ENCODE measurements around the gene MSI2.

The MSI2 gene

DNA sequence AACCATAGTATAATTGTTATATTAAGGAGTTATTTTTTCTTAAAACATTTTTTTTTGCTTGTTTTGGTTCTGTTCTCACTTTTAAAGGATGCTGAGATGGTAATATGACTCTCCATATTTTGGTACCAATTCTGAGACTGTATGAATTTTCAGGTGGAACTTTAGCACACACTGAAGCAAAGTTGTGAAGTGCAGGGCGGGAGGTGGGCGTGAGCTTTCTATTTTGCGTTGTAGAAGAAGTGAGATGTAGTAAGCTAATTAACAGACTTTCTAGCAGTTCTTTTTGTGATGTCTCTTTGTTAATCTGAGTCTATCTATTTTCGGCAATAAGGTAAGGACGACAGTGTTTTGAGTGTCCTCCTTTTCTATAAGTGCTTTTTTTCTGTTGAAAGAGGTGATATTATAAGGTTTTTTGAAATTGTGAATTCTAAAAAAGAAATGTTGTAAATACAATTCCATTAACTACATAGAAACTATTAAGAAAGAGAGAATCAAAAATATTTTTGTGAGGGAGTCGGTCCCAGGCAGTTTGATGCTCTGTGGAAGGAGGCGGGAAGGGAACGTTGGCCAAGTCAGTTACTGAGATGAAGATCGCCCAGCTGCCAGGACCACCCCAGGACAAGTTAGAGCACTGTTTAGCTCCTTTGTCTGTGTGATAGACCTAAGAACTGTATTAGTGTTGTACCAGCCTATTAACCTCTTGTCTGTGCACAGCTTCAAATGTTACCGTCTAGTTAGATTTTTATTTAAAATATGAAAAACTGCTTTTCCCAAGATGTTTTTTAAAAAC lies 423.8 kb downstream of the MSI2 start:
- DNase-seq = no peak

DNA sequence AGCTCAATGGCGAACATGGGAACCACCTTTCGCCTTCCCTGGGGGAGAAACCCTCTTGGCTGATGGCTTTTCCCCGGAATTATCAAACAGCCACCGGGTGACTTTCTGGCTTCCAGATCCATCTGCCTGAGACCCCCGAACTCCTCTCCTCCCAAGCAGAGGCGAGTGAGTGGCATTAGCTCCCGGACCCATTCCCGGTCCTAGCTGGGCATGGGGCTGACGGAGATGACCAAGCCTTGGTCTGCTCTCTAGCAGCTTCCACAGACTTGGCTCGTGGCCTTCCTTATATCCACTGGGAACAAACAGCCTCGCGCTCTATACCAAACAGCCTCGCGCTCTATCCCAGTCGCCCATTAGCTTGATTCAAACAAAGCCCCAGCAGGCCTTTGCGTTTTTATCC lies 426.4 kb downstream of the MSI2 start:
- peak; percentile 33 for DNase-seq

DNA sequence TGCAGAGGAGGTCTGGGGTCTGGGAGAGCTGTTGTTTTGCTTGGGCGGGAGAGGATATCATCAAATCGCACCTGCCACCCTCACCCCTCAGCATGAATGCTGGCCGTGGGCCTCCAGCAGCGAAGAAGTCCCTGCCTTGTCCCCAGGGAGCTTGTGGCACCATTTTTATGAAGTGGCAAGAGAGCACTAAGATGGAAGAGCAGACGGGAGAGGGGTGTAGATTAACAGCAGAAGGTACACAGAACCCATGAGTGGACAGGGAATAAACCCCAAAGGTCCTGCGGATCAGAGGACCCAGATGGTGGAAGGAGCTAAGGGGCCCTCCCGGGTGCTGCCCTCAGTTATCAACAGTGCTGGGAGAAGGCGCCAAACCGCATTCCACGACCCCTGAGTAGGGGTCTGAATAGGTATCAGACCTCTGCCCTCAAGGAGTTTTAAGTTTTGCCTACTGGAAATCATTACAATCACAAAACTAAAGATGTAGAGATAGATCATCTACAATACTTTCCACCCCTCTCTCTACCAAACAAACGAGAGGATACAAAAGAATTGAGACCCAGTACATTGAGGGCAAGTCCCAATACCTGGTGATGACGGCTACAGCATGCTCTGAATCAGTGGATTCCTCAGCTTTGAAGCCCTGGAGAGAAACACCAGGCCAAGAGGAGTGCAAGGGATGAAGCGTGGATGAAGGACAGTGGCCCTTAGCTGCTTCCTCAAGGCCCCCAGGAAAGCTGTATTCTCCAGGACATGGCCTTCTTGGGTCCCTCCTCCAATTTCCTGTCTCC lies 428.6 kb downstream of the MSI2 start:
- DNase-seq = peak; percentile 21

DNA sequence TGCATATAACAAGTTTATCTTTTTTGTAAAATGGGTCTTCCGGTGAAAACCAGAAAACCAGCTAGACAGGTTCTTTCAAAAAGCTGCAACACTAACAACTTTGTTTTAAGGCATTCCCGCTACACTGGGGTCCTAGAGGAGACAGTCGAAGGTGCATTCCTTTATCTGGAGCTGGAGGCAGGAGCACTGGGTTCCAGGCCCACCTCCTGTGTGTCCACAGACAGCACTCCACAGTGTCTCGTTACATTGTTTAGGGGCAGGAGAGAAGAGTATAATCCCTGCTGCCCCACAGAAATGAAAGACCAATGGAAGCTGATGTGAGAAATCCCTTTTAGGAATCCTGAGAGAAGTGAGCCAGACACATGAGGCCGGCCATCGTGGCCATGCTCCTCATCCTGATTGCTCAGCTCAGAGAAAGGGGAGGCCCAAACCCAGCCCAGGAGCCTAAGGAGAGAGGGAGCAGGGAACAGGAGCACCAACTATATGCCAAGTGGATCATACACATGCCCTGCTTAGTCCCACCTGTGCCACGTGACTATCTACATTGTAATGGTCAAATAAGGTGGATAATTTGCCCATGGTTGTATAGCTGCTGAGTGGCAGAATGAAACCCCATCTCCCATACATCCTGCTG lies 429.3 kb downstream of the MSI2 start:
- peak; percentile 19 for DNase-seq

DNA sequence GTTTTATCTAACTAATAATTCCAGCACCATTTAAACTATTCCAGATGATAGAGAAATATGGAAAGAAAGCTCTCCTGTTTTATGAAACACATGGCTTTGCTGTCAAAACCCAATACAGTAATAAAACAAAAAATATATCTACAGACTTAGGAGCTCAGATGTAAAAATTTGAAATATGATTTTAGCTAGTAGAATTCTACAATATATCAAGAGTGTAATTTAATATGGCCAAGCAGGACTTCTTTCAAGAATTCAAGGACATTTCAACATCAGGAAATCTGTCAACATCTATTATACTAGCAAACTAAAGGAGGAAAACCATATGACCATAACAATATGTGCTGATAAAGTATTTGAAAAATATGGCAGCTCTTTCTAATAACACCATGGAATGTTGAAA lies 431.3 kb downstream of the MSI2 start:
- no peak for DNase-seq

DNA sequence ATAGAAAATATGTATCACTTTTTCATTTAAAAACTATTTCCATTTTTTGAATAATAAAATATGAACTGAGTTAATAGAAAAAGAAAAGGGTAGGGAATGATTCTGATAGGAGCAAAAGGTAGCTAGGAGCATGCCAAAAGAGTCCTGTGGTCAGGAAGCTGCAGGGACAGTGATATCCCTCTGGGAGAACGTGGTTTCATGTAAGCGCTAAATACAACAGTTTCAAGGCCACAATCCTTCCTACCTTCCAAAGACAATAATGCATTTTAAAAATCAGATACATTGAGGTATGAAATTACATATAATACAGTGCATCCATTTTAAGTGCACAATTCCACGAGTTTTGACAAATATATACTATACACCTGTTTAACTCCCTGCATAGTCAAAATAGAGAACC lies 432.9 kb downstream of the MSI2 start:
- DNase-seq = no peak

DNA sequence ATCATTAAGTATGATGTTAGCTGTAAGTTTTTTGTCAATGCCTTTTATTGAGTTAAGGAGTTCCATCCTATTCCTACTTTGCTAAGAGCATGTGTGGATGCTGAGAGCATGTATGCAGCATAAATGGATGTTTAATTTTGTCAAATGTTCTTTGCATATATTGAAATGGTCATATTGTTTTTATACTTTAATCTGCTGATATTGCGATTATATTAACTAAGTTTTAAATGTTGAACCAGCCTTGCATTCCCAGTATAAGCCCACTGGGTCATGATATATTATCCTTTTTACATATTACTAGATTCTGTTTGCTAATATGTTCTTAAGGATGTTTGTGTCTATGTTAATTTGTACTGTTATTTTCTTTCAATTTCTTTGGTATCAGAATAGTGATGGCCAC lies 435.6 kb downstream of the MSI2 start:
- DNase-seq = no peak

DNA sequence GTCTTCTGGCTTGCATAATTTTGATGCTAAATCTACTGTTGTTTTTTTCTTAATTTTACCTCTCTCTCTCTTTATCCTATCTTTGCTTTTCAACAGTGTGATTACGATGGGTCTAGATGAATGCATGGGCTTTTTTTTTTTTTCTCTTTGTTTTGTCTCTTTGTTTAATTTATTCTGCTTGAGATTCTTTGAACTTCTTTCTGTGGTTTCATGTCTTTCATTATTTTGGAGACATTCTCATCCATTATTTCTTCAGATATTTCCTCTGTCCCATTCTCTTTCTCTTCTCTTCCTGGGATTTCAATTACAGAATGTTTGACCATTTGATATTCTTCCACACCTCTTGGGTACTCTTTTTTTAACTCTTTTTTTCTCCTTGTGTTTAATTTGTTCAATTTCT lies 436.4 kb downstream of the MSI2 start:
- no peak for DNase-seq

DNA sequence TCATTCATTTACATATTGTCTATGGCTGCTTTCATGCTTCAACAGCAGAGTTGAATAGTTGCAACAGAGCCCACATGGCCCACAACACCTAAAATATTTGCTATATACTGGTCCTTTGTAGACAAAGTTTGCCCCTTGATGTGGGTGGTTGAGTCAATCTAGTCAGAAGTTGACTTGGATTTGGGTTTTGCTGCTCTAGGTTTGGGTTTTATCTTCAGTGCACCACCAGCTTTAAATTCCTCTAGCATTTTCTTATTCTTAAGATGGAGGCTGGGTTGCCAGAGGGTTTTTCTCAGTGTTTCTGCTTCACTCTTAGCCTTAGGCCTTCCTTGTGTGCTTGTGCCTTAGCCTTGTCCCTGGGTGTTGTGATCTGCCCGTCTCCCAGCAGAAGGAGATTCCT lies 437.7 kb downstream of the MSI2 start:
- peak; percentile 24 for DNase-seq

DNA sequence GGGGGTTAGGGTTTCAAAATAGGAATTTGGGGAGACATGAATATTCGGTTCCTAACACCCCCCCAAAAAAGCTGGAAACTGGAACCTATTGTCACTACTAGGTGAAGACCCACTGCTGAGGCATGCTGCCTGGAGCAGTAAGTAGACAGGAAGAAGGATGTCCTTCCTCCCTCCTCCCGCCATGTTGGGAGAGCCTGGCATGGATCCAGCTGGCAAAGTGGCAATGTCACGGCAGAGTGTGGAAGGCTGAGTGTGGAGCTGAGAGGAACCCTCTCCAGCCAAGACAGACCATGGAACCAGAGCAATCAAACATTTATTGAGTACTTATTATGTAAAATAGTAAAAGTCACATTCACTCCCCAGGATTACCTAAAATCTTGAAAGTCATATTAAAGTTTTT lies 439.7 kb downstream of the MSI2 start:
- DNase-seq = no peak

DNA sequence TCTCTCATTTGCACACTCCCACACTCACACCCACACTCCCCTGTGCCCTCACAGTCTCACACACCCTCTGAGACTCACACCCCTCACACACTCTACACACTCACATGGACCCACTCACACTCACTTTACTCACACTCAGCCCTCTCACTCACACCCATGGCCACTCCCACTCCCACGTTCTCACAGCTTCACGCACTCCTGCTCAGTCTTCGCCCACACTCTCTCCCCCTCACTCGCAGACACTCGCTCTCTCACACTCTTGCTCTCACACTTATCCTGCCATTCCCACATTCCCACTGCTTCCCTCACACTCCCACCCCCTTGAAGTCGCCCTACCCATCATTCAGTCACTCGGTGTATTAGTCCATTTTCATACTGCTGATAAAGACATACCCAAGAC lies 440.9 kb downstream of the MSI2 start:
- no peak for DNase-seq

DNA sequence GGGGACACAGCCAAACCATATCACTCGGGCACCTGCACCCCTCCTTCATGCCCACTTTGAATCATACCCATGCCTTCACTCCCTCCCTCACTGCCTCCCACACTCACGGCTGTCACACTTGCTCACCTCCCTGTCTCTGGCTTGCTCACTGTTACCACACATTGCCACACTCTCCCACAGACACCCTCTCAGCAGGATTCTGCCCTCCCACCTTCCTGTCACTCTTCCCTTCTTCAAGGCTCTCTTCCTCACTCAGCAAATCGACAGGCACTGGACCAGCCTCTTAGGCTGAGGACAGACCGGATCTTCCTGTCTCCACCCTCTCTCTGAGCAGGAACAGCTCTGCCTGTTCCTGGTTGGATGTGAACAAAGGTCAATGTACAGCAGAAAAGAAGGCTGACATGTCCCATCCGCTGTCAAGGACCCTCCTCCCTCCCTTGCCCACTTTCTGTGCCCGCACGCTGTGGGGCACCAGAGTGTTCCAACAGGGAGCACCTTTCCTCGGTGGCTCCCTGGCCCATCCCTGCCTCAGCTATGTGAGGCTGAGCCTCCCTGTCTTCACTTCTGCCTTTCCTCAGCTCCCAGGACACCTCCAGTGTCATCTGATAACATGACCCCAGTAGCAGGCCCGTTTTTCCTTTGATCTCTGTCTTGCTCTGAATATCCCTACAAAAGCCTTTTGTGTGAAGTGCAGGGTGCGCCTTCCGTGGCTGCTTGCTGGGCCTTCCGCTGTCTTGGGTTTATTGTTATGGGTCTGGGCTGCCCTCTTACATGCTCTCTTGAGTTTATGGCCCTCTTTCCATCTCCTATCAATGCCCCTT lies 441.8 kb downstream of the MSI2 start:
- DNase-seq = no peak

DNA sequence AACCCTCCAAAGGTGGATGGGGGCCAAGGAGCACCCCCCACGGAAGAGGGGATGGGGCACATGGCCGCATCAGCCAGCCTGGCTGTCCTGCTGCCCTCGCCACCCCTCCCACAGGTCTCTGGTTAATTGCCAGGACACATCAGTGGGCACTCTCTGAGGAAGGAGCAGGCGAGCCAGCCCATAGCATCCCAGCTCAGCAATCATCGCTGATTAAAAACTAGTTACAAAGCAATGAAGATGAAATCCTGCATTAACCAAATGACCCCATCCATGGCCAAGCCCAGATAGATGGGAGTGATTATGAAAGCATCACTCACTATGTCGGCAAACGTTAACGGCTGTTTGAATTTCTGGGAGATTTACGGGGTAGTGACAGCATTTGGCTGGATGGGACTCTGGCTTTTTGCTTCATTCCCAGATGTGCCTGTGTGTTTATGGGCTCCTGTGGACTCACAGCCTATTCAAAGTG lies 443.5 kb downstream of the MSI2 start:
- DNase-seq = no peak

DNA sequence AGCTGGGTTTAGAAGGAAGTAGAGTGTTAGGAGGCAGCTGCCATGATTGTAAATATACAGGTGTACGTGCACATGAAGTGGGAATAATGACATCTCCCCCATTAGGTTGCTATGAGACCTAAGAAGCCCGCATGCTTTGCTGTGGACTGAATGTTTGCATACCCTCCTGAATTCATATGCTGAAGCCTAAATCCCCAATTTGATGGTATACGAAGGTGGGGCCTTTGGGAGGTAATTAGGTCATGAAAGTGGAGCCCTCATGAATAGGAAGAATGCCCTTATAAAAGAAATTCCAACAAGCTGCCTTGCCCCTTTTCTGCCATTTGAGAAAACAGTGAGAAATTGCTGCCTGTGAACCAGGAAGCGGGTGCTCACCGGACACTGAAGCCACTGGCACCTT lies 444.8 kb downstream of the MSI2 start:
- DNase-seq = no peak

DNA sequence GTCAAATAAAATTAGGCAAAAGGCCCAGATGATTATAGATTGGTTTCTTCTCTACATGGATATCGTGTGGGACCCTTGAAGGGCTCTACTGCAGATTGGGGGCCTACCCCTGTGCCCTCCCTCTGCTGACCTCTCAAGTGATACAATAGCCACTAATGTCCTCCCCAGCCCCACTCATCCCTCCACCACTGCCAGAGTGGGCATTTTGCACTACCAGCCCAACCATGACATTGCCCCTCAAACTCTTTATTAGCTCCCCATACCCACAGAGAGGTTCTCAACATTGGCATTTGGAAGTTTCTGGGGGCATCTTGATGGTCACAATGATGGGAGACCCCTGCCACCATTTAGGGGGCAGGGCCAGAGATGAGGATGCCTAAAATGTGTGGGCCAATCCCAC lies 446.9 kb downstream of the MSI2 start:
- DNase-seq = no peak

DNA sequence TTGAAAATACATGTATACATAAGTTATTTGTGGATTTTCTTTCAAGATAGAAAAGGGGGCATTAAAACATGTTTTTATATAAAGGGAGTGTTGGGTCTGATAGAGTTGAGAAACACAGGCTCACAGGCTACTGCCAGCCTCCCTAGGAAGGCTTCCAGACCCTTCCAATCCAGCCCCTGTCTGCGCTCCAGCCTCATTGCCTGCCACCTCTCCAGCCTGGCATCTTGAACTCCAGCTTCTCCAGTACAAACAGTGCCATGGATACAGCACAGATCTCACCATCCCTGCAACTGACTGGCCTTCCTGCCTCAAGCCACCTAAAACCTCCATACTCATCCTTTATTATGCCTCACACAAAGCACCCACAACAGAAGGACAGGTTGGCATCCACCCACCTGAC lies 448.1 kb downstream of the MSI2 start:
- DNase-seq = no peak

DNA sequence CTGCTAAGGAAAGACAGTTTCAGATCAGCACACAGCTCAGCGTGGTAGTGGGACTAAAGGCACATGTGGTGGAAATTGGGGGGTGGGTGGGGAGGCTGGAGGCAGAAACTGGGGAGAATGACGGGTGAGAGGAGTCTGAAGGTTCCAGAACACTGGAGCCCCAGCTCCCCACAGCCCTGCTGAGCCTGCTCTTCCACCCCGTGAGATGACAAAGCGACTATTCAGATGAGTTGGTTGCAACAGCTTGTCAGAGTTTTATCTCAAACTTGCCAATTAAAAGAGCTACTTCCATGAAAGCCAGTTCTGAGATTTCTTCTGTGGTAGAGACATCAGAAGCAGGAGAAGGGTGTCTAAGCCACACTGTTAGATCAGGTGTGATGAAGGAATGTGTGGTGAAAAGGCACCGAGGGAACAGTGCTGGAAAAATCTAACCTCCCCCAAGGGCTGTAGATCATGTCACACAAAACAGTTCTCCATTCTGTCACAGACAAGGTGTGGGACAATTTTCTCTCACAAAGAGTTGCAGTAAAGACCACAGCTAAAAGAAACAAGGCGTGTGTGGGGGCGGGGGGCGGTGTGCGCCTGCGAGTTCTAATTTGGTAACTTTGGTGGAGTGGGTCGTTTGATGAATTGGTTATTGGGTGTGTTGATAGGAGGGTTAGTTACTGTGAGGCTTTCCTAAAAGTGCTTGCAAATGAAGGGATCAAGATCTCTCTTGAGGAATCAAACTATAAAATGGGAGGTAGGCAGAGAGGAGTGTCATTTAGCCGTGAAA lies 449.8 kb downstream of the MSI2 start:
- DNase-seq = peak; percentile 57

DNA sequence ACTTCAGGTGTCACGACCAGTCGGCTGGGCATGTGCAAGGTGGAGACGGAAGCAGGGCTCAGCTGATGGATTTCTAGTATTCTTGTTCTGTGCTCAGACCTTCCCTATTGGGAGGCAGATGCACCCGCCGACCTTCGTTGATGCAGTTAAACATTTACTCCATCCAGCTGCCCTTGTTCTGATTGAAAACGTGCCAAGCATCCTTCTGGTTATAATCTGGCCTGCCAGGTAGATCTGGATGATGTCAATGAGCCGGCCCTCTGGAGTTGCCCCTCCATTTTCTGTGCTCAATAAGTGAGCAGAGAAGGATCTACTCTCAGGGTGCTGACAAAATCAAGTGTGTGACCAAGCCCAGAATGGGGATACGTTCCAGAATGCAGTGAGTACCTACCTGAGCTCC lies 450.4 kb downstream of the MSI2 start:
- peak; percentile 52 for DNase-seq

DNA sequence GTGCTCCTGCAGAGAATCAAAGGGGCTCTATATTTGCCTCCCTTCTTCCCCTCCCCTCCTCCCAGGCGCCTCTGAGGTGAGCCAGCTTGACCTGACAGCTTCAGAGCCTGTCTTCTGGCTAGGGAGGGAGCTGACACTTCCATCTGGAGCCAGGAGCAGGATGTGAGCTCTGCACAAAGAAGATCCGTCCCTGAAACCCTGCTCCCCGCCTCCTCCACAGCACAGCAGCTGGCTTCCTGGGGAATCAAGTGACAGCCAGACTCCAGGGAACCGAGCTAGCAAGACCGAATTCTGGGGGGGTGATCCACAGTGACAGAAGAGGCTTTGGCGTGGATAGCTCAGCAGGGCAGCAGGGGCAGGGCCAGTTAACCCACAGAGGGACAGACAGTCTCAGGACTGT lies 451.6 kb downstream of the MSI2 start:
- no peak for DNase-seq

DNA sequence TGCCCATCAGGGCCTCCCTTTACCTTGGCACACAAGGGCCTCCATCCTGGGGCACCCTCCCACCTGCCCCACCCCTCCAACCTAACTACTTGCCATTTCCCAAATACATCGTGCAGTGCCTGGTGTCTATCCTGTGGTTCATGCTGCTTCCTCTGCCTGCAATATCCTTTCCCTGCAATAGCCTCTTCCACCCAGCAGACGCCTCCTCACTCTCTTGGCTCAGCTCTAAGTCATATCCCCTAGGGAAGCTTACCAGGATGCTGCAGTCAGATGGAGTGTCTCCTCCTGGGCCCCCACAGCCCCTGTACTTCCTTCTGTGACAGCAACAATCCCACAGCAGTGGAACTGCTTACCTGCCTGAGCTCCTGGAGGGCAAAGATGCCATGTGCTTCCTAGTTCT lies 452.1 kb downstream of the MSI2 start:
- DNase-seq = peak; percentile 46

DNA sequence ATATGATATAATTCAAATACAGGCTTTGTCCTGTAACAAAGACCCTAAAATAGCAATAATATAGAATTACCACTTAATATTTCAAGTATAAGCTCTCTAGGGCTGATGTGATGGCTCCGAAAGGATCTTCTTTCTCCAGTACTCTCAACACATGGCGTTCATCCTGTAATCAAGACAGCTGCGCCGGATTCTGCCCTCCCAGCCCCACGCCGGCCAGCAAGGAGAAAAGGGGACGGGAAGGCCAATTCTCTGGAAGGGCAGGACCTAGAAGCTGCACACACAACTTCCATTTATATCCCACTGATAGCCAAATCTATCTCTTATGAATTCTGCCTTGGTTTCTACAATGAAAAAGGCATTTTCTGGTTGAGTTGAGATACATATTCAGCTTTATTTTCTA lies 456.8 kb downstream of the MSI2 start:
- peak; percentile 41 for DNase-seq

DNA sequence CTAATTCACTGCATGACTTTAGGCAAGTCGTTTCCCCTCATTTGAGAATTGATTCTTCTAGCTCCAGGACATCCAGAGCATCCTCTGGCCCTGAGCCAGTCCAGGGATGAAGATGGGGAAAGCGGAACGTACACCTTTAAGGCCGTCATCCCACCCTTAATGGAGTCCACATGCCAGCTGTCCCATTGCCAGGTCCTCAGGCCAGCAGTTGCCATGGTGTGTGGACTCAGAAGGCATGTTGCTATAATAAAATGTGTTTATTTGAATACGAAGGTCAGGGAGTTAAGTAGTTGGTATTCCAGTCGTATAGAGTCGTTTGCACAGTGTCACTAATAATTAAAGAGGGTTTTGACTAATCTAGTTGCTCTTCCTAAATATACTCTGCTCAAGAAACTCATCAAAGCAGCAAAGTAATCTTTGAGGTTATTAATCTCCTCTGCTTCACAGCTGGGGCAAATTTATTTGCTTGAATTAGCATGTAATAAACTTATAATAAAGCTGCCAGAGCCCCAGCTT lies 458.4 kb downstream of the MSI2 start:
- DNase-seq = no peak

Measured in activated CD8-positive, alpha-beta memory T cell treated with anti-CD3 and anti-CD28 coated beads for 24 hours (primary cell).